Activated T-helper 17 cell treated with anti-CD3 and anti-CD28 coated beads, Interleukin-2, amount 50 U/mL, for 72 hours (primary cell): Measurements from ENCODE around the gene MRPL30. TPM values are rescaled to one million over a fixed set of nuclear protein-coding genes. Genes with fewer than 3 reads are reported as not detected.
"Not testable (repeated sequence)": the region's sequence is repeated elsewhere in the genome, so short reads cannot be mapped to it uniquely, and the experiment has no call there.

Experiments
- ATAC-seq: fragments of 150-1000 bp; cut with Tn5 transposase; replicated peaks from 2 replicates; pipeline ENCODE4 v1.10.0; 2021; ENCODE audit warnings: mild to moderate bottlenecking, moderate library complexity
- H3K27ac Mint-ChIP-seq: one replicate; pipeline ENCODE4 v1.8.0; 2022; ENCODE audit warnings: mixed read lengths
- H3K27me3 Mint-ChIP-seq: one replicate; pipeline ENCODE4 v1.8.0; 2022; ENCODE audit warnings: mixed read lengths
- H3K36me3 Mint-ChIP-seq: one replicate; pipeline ENCODE4 v1.8.0; 2022; ENCODE audit warnings: low read depth, mild to moderate bottlenecking, mixed read lengths
- H3K4me1 Mint-ChIP-seq: one replicate; pipeline ENCODE4 v1.8.0; 2022; ENCODE audit warnings: mixed read lengths
- H3K4me3 Mint-ChIP-seq: one replicate; pipeline ENCODE4 v1.8.0; 2022; ENCODE audit warnings: mild to moderate bottlenecking, mixed read lengths
- H3K9me3 Mint-ChIP-seq: one replicate; pipeline ENCODE4 v1.8.0; 2022; ENCODE audit warnings: mixed read lengths
- total RNA-seq, 2 donors: library from RNA; stranded (reverse); gene quantifications; one replicate each; pipeline ENCODE4 v1.2.3, GENCODE V29; 2022

The MRPL30 gene
- total RNA-seq, 2 donors from 2014 or later = 25.7 to 26.0 TPM

DNA sequence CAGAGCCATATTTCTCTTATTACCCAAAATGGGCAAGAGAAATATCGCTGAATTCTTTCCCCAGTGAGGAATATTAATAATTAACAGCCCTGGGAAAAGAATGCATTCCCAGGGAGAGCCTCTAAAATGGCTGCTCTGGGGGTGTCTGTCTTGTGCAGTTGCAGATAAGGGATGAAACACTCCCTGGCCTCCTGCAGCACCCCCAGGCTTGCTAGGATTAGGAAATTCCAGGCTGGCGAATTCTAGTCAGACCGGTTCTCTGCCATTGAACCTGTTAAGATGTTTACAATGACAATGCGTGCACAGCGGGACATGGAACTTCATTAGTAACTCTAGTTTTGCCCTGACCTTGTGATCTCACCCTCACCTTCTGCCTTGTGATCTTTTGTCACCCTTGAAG is 24.5 kb downstream of the MRPL30 start:
- H3K36me3 Mint-ChIP-seq = peaks cover 12% of the 10 kb centered on the region
- no peak for ATAC-seq
- H3K4me1 Mint-ChIP-seq = no peaks in the 10 kb centered on the region
- no peaks in the 10 kb centered on the region for H3K27me3 Mint-ChIP-seq
- no peak overlapping the region for H3K27ac Mint-ChIP-seq
- H3K9me3 Mint-ChIP-seq = no peaks in the 10 kb centered on the region
- H3K4me3 Mint-ChIP-seq = no peak overlapping the region

DNA sequence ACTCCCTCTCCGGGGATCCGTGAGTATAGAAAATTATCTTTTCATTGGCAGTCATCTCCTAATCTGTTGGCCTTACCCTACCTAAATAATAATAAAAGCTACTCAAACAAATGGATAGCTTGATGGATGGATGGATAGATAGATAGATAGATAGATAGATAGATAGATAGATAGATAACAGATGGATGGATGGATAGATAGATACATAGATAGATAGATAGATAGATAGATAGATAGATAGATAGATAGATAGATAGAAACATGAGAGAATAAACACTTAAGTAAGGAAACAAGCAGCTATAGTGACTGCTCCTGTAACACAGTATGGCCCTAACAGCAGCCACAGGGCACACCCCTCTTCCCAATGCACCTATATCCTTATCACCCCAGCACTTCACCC is 35.1 kb downstream of the MRPL30 start:
- Mint-ChIP-seq H3K36me3 (peaks cover 6% of the 10 kb centered on the region), H3K4me1 (no peaks in the 10 kb centered on the region), H3K27me3 (no peaks in the 10 kb centered on the region), H3K27ac (no peak overlapping the region), H3K4me3 (no peak overlapping the region), H3K9me3 (peaks cover 3% of the 10 kb centered on the region)
- ATAC-seq = no peak

GRCh38 chr2:99217929-99218501 is 37.0 kb downstream of the MRPL30 start:
- ATAC-seq = no peak
- H3K36me3 Mint-ChIP-seq = peaks cover 12% of the 10 kb centered on the region
- H3K9me3 Mint-ChIP-seq = peaks cover 3% of the 10 kb centered on the region
- no peaks in the 10 kb centered on the region for H3K4me1 Mint-ChIP-seq
- no peak overlapping the region for H3K27ac Mint-ChIP-seq
- no peaks in the 10 kb centered on the region for H3K27me3 Mint-ChIP-seq
- no peak overlapping the region for H3K4me3 Mint-ChIP-seq

DNA sequence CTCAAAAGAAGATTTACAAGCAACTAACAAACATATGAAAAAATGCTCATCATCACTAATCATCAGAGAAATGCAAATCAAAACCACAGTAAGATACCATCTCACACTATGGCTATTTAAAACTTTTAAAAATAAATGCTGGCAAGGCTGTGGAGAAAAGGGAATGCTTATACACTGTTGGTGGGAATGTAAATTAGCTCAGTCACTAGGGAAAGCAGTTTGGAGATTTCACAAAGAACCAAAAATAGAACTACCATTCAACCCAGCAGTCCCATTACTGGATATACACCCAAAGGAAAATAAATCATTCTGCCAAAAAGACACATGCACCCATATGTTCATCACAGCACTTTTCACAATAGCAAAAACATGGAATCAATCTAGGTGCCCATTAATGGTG is 52.2 kb downstream of the MRPL30 start:
- H3K4me3 Mint-ChIP-seq, H3K4me1 Mint-ChIP-seq, H3K27ac Mint-ChIP-seq, H3K36me3 Mint-ChIP-seq, H3K27me3 Mint-ChIP-seq, ATAC-seq: not testable (repeated sequence)
- H3K9me3 Mint-ChIP-seq = peaks cover 22% of the 10 kb centered on the region

- no peaks in the 10 kb centered on the region for H3K4me1 Mint-ChIP-seq
- H3K4me3 Mint-ChIP-seq = no peak overlapping the region
- no peaks in the 10 kb centered on the region for H3K36me3 Mint-ChIP-seq
- H3K9me3 Mint-ChIP-seq = no peaks in the 10 kb centered on the region
- ATAC-seq = no peak
- H3K27ac Mint-ChIP-seq = no peak overlapping the region
- H3K27me3 Mint-ChIP-seq = no peaks in the 10 kb centered on the region
Measured at GRCh38 chr2:99238599-99238998, 57.6 kb downstream of the MRPL30 start.

GRCh38 chr2:99240431-99240830 is 59.4 kb downstream of the MRPL30 start:
- H3K9me3 Mint-ChIP-seq = no peaks in the 10 kb centered on the region
- no peak for ATAC-seq
- no peaks in the 10 kb centered on the region for H3K36me3 Mint-ChIP-seq
- H3K4me3 Mint-ChIP-seq = no peak overlapping the region
- H3K27me3 Mint-ChIP-seq = no peaks in the 10 kb centered on the region
- no peak overlapping the region for H3K27ac Mint-ChIP-seq
- no peaks in the 10 kb centered on the region for H3K4me1 Mint-ChIP-seq

DNA sequence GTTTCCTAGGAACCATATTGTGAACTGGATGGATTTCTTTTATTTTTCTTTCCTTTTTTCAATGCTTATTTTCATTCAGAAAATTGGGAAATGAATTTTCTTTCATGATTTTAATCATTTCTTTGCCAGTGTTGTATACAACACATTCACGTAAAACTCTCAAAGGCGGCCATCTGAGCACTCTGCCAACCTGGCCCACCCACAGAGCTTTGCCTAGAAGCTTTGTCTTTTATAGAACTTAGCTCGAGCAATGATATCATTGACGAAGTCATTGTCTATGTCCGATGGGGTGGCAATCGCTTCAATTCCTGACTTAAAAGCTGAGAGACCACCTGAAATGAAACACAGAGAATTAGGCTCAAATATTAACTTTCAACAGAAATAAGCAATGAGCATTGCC is 61.2 kb downstream of the MRPL30 start:
- Mint-ChIP-seq H3K4me1 (no peaks in the 10 kb centered on the region), H3K36me3 (no peaks in the 10 kb centered on the region)

More for the DNA sequence above, 61.2 kb downstream of the MRPL30 start:
- Mint-ChIP-seq H3K27ac (no peak overlapping the region), H3K27me3 (no peaks in the 10 kb centered on the region), H3K9me3 (no peaks in the 10 kb centered on the region), H3K4me3 (no peak overlapping the region)
- no peak for ATAC-seq

Other genes starting within 250 kb of the MRPL30 start
- under 1 TPM; 0.13 to 0.16 TPM for gene CRACDL, start 245.0 kb upstream of the MRPL30 start, total RNA-seq
- gene C2orf15, start 39.5 kb upstream of the MRPL30 start, total RNA-seq = 1 to 10 TPM; 1.9 TPM
- 1 to 10 TPM; 3.5 to 9.8 TPM for gene TSGA10, start 26.2 kb upstream of the MRPL30 start, total RNA-seq
- gene LIPT1, start 26.2 kb upstream of the MRPL30 start, total RNA-seq = 1 to 10 TPM; 3.3 to 5.5 TPM
- gene MITD1, start 126 bp upstream of the MRPL30 start, total RNA-seq = 10 to 100 TPM; 68.7 to 71.5 TPM
- gene LYG2, start 74.5 kb downstream of the MRPL30 start, total RNA-seq = not detected
- 1 to 10 TPM in 1 of 2 donors, under 1 TPM in 1; 0.58 to 1.3 TPM for gene LYG1, start 120.0 kb downstream of the MRPL30 start, total RNA-seq
- gene TXNDC9, start 155.1 kb downstream of the MRPL30 start, total RNA-seq = 10 to 100 TPM; 18.6 to 26.8 TPM
- 10 to 100 TPM; 54.1 to 77.8 TPM for gene EIF5B, start 156.2 kb downstream of the MRPL30 start, total RNA-seq